CD14-positive monocyte (primary cell): ENCODE measurements around the gene NPLOC4. TPM values are rescaled to one million over a fixed set of nuclear protein-coding genes. Genes with fewer than 3 reads are reported as not detected.
A peak's percentile ranks its signal among the peaks of the same experiment; 100 is the strongest.

ENCODE experiments used
- DNase-seq, 3 donors: peaks; one replicate each; pipeline ENCODE4 v3.0.0-alpha.2; 2011 to 2022
- H2AFZ ChIP-seq: 2 replicates; pipeline ENCODE4 v1.6.0; 2012; ENCODE audit warnings: mild to moderate bottlenecking, low read depth, low read length, inconsistent platforms; ENCODE audit not compliant: insufficient read depth, poor library complexity, severe bottlenecking
- H3K27ac ChIP-seq, 2 donors: 1 replicate in 1 of 2; 2 replicates in 1 of 2; pipeline ENCODE4 v1.5.1; 2012 to 2013; ENCODE audit warnings: low read length in 2 of 2, control low read depth in 1 of 2, inconsistent platforms in 1 of 2, low read depth in 1 of 2, mild to moderate bottlenecking in 1 of 2
- H3K27me3 ChIP-seq, 2 donors: one replicate each; pipeline versions ENCODE4 v1.6.0 to v1.6.1; 2011 to 2013; ENCODE audit warnings: low read length in 2 of 2; ENCODE audit not compliant: control insufficient read depth in 2 of 2, insufficient read depth in 2 of 2
- H3K36me3 ChIP-seq, 2 donors: replicated peaks in 1 of 2; 1 replicate in 1 of 2; 2 replicates in 1 of 2; pipeline versions ENCODE4 v1.5.1 to v1.6.1; 2012 to 2013; ENCODE audit warnings: low read length in 2 of 2, control low read depth in 1 of 2, inconsistent platforms in 1 of 2, mild to moderate bottlenecking in 1 of 2; ENCODE audit not compliant: insufficient read depth in 2 of 2, control insufficient read depth in 1 of 2
- H3K4me1 ChIP-seq, 2 donors: 1 replicate in 1 of 2; 2 replicates in 1 of 2; pipeline versions ENCODE4 v1.5.1 to v1.6.1; 2012 to 2013; ENCODE audit warnings: low read length in 2 of 2, control low read depth in 1 of 2, inconsistent platforms in 1 of 2, mild to moderate bottlenecking in 1 of 2, moderate library complexity in 1 of 2; ENCODE audit not compliant: insufficient read depth in 2 of 2, control insufficient read depth in 1 of 2
- H3K4me2 ChIP-seq: replicated peaks from 2 replicates; pipeline ENCODE3; 2012; ENCODE audit warnings: low read length, moderate library complexity, mild to moderate bottlenecking; ENCODE audit not compliant: poor library complexity, severe bottlenecking; ENCODE audit errors: extremely low read depth
- H3K4me3 ChIP-seq, 3 experiments: fragments of 200-600 bp in 1 of 3; sonication (generic) in 1 of 3; replicated peaks in 1 of 3; 1 replicate in 2 of 3; 2 replicates in 1 of 3; pipeline ENCODE4 v1.5.1; 2011 to 2013; ENCODE audit warnings: low read length in 3 of 3, mild to moderate bottlenecking in 3 of 3, control low read depth in 2 of 3, low read depth in 2 of 3, inconsistent platforms in 1 of 3, moderate library complexity in 1 of 3
- H3K79me2 ChIP-seq: 2 replicates; pipeline ENCODE4 v1.6.0; 2012; ENCODE audit warnings: mild to moderate bottlenecking, control low read depth, inconsistent platforms, low read length, moderate library complexity; ENCODE audit not compliant: insufficient read depth
- H3K9ac ChIP-seq: 2 replicates; pipeline ENCODE4 v1.6.0; 2017; ENCODE audit warnings: low read length, mild to moderate bottlenecking; ENCODE audit not compliant: insufficient read depth, poor library complexity, severe bottlenecking
- H3K9me3 ChIP-seq, 2 donors: replicated peaks in 1 of 2; 1 replicate in 1 of 2; 2 replicates in 1 of 2; pipeline versions ENCODE4 v1.5.1 to v1.6.1; 2012 to 2013; ENCODE audit warnings: low read length in 2 of 2, control low read depth in 1 of 2; ENCODE audit not compliant: control insufficient read depth in 1 of 2, insufficient read depth in 1 of 2
- H4K20me1 ChIP-seq: 2 replicates; pipeline ENCODE4 v1.6.0; 2012; ENCODE audit warnings: mild to moderate bottlenecking, low read length, control low read depth, moderate library complexity; ENCODE audit not compliant: insufficient read depth
- H3K27ac Mint-ChIP-seq, 7 donors: one replicate each; pipeline ENCODE4 v1.8.0; 2020; ENCODE audit warnings: mild to moderate bottlenecking in 7 of 7, mixed read lengths in 7 of 7, moderate library complexity in 6 of 7, inconsistent platforms in 2 of 7
- H3K27me3 Mint-ChIP-seq, 3 donors: one replicate each; pipeline ENCODE4 v1.8.0; 2021 to 2022; ENCODE audit warnings: low read depth in 3 of 3, mild to moderate bottlenecking in 3 of 3, mixed read lengths in 3 of 3, moderate library complexity in 3 of 3, inconsistent platforms in 1 of 3
- H3K36me3 Mint-ChIP-seq, 2 donors: one replicate each; pipeline ENCODE4 v1.8.0; 2020; ENCODE audit warnings: mixed read lengths in 2 of 2, inconsistent platforms in 1 of 2, mild to moderate bottlenecking in 1 of 2
- H3K4me1 Mint-ChIP-seq: one replicate; pipeline ENCODE4 v1.8.0; 2020; ENCODE audit warnings: mild to moderate bottlenecking, mixed read lengths
- H3K4me3 Mint-ChIP-seq, 2 donors: one replicate each; pipeline ENCODE4 v1.8.0; 2020; ENCODE audit warnings: mild to moderate bottlenecking in 2 of 2, mixed read lengths in 2 of 2, moderate library complexity in 1 of 2
- H3K9me3 Mint-ChIP-seq, 7 donors: one replicate each; pipeline ENCODE4 v1.8.0; 2020 to 2022; ENCODE audit warnings: mixed read lengths in 7 of 7, mild to moderate bottlenecking in 6 of 7, moderate library complexity in 6 of 7, inconsistent platforms in 2 of 7
- CTCF ChIP-seq: fragments of 200-600 bp; IDR thresholded peaks from one replicate; pipeline ENCODE4 v1.8.0; 2022; ENCODE audit warnings: antibody characterized with exemption, mild to moderate bottlenecking
- WGBS: methylation state at CpG from one replicate; pipeline ENCODE4 v1.1.5; 2013; ENCODE audit warnings: missing lambda C conversion rate; ENCODE audit not compliant: insufficient coverage; 5-methylcytosine and 5-hydroxymethylcytosine counted together
- intact Hi-C, 2 donors: fragments of 100-400 bp; cut with micrococcal nuclease; formaldehyde crosslinking; loops; one replicate each; pipeline versions ENCODE4 v1.15.0 to v1.15.1; 2023
- polyA plus RNA-seq, 3 donors: library from polyadenylated mRNA; depleted of rRNA in 1 of 3; unstranded in 2 of 3; stranded (reverse) in 1 of 3; fragments of 300-500 nt in 2 of 3; fragments of >200 nt in 1 of 3; fragmentation: Illumina TruSeq in 2 of 3; gene quantifications; 1 replicate in 2 of 3; 2 replicates in 1 of 3; pipeline ENCODE4 v1.2.3, GENCODE V29; 2012 to 2021

Gene NPLOC4
- polyA plus RNA-seq, 3 donors: 92.1 to 112 (median 106) TPM

- Histone ChIP-seq H2AFZ (no peak overlapping the region), H3K4me1 (peaks cover 5 to 6% of the 10 kb centered on the region in 2 donors), H3K36me3 (no peaks in the 10 kb centered on the region), H3K9ac (no peak overlapping the region), H3K27ac (no peak overlapping the region), H3K9me3 (peaks cover 13 to 16% of the 10 kb centered on the region in 2 donors), H4K20me1 (no peaks in the 10 kb centered on the region), H3K79me2 (no peaks in the 10 kb centered on the region), H3K4me3 (no peak overlapping the region), H3K27me3 (peaks cover 11 to 30% of the 10 kb centered on the region in 2 donors), H3K4me2 (no peak overlapping the region)
- H3K4me3 Mint-ChIP-seq: peak overlapping the region in 1 of 2 donors; percentile 71
- intact Hi-C loops: no loop called here
- 13% methylated on average over 75 of the region's 78 CpGs for WGBS
- no peak for TF ChIP-seq CTCF
- peaks cover 30 to 42% (median 41%) of the 10 kb centered on the region in 3 donors for H3K27me3 Mint-ChIP-seq
- peaks cover 2% of the 10 kb centered on the region for H3K4me1 Mint-ChIP-seq
- no peak overlapping the region for H3K27ac Mint-ChIP-seq
- H3K9me3 Mint-ChIP-seq: peaks cover 10 to 26% (median 19%) of the 10 kb centered on the region in 7 donors
- DNase-seq: no peak
- peaks cover 2 to 6% of the 10 kb centered on the region in 2 donors for H3K36me3 Mint-ChIP-seq
Measured at GRCh38 chr17:81648013-81648706, 11.2 kb upstream of the NPLOC4 start.

- Histone ChIP-seq H3K4me3 (no peak overlapping the region), H3K79me2 (no peaks in the 10 kb centered on the region), H3K9me3 (peaks cover 13 to 16% of the 10 kb centered on the region in 2 donors), H4K20me1 (no peaks in the 10 kb centered on the region), H2AFZ (no peak overlapping the region), H3K4me1 (peaks cover 0 to 1% of the 10 kb centered on the region in 2 donors), H3K36me3 (no peaks in the 10 kb centered on the region), H3K27me3 (peaks cover 11 to 30% of the 10 kb centered on the region in 2 donors), H3K27ac (no peak overlapping the region), H3K9ac (no peak overlapping the region), H3K4me2 (no peak overlapping the region)
- Mint-ChIP-seq H3K27me3 (peaks cover 30 to 42% (median 39%) of the 10 kb centered on the region in 3 donors), H3K36me3 (peaks cover 2 to 6% of the 10 kb centered on the region in 2 donors), H3K4me3 (peak overlapping the region in 1 of 2 donors; percentile 61), H3K9me3 (peaks cover 10 to 26% (median 19%) of the 10 kb centered on the region in 7 donors), H3K27ac (no peak overlapping the region), H3K4me1 (no peaks in the 10 kb centered on the region)
- TF ChIP-seq CTCF: no peak
- 52% methylated on average over 18 of the region's 21 CpGs for WGBS
- intact Hi-C loops: no loop called here
- DNase-seq: no peak
Measured at GRCh38 chr17:81647640-81648012, 10.7 kb upstream of the NPLOC4 start.
